ENCODE results near the gene KLHL7.

KLHL7 gene

DNA sequence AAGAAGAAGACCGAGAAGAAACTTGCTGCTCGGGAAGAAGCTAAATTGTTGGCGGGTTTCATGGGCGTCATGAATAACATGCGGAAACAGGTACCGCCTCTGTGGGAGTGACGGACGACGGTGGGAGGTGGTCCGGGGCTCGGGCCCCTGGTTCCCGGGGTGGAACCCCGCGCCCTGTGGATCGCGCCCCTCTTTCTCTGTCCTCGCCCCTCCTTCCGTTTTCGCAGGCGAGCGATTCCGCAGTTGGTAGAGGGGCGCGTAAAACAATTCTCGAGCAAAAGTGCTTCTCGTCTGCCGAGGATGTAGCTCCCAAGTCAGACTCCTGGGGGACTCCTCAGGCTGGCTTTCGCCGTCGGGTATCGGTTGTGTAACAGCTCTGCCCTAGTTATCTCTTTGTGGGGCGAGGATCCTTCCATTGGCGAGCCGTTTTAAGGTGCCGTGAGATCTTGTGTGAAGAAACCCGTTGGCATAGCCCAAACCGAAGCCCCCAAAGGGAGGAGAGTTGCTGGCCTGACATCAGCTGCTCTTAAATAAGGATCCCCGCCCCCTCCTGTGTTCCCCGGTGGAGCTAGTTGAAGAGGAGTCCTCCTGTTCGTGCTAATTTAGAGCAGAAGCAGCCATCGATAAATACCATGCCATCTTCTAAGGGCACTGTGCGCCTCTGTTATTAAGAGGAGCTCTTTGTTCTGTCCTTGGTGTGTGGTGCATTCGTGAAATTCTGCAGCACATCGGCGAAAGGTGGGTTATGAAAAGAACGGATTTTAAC is 655 bp downstream of the KLHL7 start:
- Histone ChIP-seq H3K27ac (peak overlapping the region; percentile 81), H3K36me3 (ENCODE audit: control insufficient read depth, insufficient read depth, low read length) (no peaks in the 10 kb centered on the region), H3K27me3 (ENCODE audit: control insufficient read depth, insufficient read depth, low read length) (no peaks in the 10 kb centered on the region), H3K79me2 (peaks cover 27% of the 10 kb centered on the region), H3K9ac (peak overlapping the region; percentile 38), H2AFZ (peak overlapping the region; percentile 94), H3K4me1 (peaks cover 4% of the 10 kb centered on the region), H3K4me2 (ENCODE audit: low read length) (peak overlapping the region; percentile 75), H3K4me3 (ENCODE audit: low read depth, low read length) (peak overlapping the region; percentile 89), H3K9me3 (ENCODE audit: control insufficient read depth, low read length) (no peaks in the 10 kb centered on the region)
- TF ChIP-seq, protein P1, sequence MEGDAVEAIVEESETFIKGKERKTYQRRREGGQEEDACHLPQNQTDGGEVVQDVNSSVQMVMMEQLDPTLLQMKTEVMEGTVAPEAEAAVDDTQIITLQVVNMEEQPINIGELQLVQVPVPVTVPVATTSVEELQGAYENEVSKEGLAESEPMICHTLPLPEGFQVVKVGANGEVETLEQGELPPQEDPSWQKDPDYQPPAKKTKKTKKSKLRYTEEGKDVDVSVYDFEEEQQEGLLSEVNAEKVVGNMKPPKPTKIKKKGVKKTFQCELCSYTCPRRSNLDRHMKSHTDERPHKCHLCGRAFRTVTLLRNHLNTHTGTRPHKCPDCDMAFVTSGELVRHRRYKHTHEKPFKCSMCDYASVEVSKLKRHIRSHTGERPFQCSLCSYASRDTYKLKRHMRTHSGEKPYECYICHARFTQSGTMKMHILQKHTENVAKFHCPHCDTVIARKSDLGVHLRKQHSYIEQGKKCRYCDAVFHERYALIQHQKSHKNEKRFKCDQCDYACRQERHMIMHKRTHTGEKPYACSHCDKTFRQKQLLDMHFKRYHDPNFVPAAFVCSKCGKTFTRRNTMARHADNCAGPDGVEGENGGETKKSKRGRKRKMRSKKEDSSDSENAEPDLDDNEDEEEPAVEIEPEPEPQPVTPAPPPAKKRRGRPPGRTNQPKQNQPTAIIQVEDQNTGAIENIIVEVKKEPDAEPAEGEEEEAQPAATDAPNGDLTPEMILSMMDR (IDR thresholded peaks at IDR 0.05): no peak

DNA sequence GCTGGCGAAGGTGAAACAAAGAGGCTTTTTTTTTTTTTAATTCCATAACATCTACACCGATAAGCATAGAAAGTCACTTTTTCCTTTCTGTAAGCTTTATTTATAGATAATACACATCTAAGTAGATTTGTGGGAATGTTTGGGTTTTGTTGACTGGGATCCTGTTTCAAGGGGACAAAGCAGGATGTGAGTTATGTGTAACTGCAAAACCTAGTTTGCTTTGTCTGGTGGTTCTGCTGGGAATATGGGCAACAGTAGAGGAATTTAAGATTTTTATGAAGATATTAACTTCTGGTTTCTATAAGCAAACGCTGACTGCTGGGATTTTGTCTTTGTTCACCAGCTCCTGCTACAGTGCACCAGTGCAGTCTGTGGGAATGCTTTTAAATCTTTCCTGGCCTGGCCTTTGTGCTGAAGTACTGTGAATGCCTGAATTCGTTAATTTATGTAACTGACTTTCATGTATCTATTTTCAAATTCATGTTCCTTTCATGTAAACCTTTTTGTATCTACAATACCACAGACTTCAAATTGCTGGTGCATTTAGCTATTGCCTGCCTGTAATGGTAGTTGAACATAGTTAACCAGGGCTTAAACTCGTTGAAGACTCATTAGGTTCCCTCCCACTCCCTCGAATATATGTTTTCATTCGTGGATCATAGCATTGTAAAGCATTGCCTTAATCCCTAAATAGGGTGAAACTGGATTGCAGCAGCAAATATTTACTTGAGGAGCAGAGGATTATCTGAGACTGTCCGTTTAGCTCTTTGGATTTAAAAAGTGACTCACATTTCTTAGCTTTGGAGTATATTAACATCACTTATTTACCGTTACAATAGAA is 1.5 kb downstream of the KLHL7 start:
- no peak overlapping the region for H3K27ac ChIP-seq
- H3K9ac ChIP-seq: no peak overlapping the region
- no peaks in the 10 kb centered on the region for H3K27me3 ChIP-seq (ENCODE audit: control insufficient read depth, insufficient read depth, low read length)
- H3K79me2 ChIP-seq: peaks cover 29% of the 10 kb centered on the region
- H3K4me3 ChIP-seq (ENCODE audit: low read depth, low read length): peak overlapping the region; percentile 89
- peaks cover 4% of the 10 kb centered on the region for H3K4me1 ChIP-seq
- no peaks in the 10 kb centered on the region for H3K36me3 ChIP-seq (ENCODE audit: control insufficient read depth, insufficient read depth, low read length)
- no peaks in the 10 kb centered on the region for H3K9me3 ChIP-seq (ENCODE audit: control insufficient read depth, low read length)
- TF ChIP-seq, protein P1 (IDR thresholded peaks at IDR 0.05): no peak
- peak overlapping the region; percentile 75 for H3K4me2 ChIP-seq (ENCODE audit: low read length)
- peak overlapping the region; percentile 94 for H2AFZ ChIP-seq

DNA sequence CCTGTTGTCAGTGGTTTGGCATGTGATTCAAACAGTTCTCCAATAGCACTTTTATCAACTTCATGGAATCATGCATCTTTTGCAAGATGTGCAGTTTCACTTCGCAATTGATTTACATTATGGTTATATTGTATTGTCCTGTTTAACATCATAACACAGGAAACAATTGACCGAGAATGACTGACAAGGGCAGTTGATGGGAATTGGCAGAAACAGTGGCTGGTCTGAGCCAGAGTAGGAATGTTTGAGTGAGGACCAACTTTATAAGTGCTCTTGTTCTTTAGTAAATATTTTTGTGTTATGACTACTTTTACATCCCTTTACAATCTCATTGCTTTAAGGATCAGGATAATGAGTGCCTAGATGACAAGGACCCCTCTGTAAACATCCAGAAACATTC is 2.2 kb downstream of the KLHL7 start:
- Histone ChIP-seq H3K79me2 (peaks cover 30% of the 10 kb centered on the region), H3K9me3 (ENCODE audit: control insufficient read depth, low read length) (no peaks in the 10 kb centered on the region), H3K27me3 (ENCODE audit: control insufficient read depth, insufficient read depth, low read length) (no peaks in the 10 kb centered on the region), H3K4me3 (ENCODE audit: low read depth, low read length) (no peak overlapping the region), H3K27ac (no peak overlapping the region), H3K4me2 (ENCODE audit: low read length) (no peak overlapping the region), H3K4me1 (peaks cover 4% of the 10 kb centered on the region), H3K9ac (no peak overlapping the region), H3K36me3 (ENCODE audit: control insufficient read depth, insufficient read depth, low read length) (no peaks in the 10 kb centered on the region), H2AFZ (no peak overlapping the region)
- TF ChIP-seq, protein P1 (IDR thresholded peaks at IDR 0.05): no peak

DNA sequence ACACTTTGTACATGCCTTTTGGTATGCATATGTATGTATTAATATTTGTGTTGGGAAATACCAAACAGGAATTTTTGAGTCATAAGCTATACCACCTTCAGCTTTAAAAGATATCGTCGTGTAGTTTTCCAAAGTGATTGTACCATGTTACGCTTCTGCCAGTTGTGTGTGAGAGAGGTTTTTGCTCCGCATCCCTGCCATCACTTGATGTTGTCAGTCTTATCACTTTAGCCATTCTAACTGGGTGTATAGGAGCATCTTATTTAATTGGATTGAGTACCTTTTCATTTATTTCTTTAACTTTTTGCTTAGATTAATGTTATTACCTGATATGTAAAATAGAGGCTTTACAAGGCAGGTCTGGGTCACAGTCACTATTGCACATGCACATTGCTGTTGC is 3.4 kb downstream of the KLHL7 start:
- Histone ChIP-seq H2AFZ (no peak overlapping the region), H3K4me1 (peaks cover 4% of the 10 kb centered on the region), H3K4me2 (ENCODE audit: low read length) (no peak overlapping the region), H3K79me2 (peaks cover 34% of the 10 kb centered on the region), H3K9ac (no peak overlapping the region), H3K9me3 (ENCODE audit: control insufficient read depth, low read length) (no peaks in the 10 kb centered on the region), H3K27ac (no peak overlapping the region), H3K27me3 (ENCODE audit: control insufficient read depth, insufficient read depth, low read length) (no peaks in the 10 kb centered on the region), H3K36me3 (ENCODE audit: control insufficient read depth, insufficient read depth, low read length) (no peaks in the 10 kb centered on the region), H3K4me3 (ENCODE audit: low read depth, low read length) (no peak overlapping the region)
- TF ChIP-seq, protein P1 (IDR thresholded peaks at IDR 0.05): no peak
